Transverse colon (tissue), 3 donors: ENCODE data around the gene TEAD3.

ENCODE experiments used
- CTCF ChIP-seq, 5 experiments: fragments of 200-600 bp in 3 of 5; fragments of 450-650 bp in 2 of 5; sonication (generic) in 3 of 5; IDR thresholded peaks; 1 replicate in 2 of 5; 2 replicates in 3 of 5; pipeline ENCODE4 v1.5.1; 2016 to 2017; ENCODE audit warnings: antibody characterized with exemption in 5 of 5, inconsistent platforms in 3 of 5, mild to moderate bottlenecking in 2 of 5, moderate library complexity in 1 of 5
- EP300 ChIP-seq: sonication (generic); formaldehyde crosslinking; IDR thresholded peaks from one replicate; pipeline ENCODE4 v1.6.1; 2017; ENCODE audit warnings: antibody characterized with exemption, low read depth
- POLR2A ChIP-seq: fragments of 450-650 bp; IDR thresholded peaks from one replicate; pipeline ENCODE4 v1.6.1; 2016; ENCODE audit warnings: antibody characterized with exemption, mild to moderate bottlenecking, moderate library complexity

GRCh38 chr6:35488517-35488862 is 8.4 kb downstream of the TEAD3 start:
- TF ChIP-seq CTCF (IDR thresholded peaks at IDR 0.05): no peak
- TF ChIP-seq EP300: no peak
- no peak for TF ChIP-seq POLR2A
